ENCODE results near the gene FOXP2.

DNA sequence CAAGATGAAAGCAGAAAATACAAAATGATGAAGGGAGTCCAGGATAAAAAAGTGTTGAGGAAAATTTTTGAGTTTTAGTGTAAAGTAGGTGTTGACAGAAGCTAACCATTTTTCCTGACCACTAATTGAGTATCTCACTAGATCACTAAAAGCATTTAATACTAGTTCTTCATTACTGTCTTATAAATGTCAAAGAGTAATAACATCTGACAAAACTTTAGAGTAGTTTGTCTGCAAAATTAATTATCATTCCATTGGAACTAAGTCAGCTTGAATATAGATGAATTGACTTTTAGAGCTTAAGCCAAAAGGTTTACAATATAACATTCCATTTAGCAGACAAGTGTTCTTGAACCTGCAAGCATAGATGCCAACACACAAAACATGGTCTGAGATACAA is 232.9 kb downstream of the FOXP2 start:
- TF ChIP-seq POLR2A (IDR thresholded peaks at IDR 0.05) (no peak), POLR2AphosphoS5 (IDR thresholded peaks at IDR 0.05) (no peak)
